ENCODE data around the gene KLHL24. TPM values are rescaled to one million over a fixed set of nuclear protein-coding genes. Genes with fewer than 3 reads are reported as not detected.

Gene KLHL24
- total and polyA plus RNA-seq, 3 donors from 2014 or later, result 17.1 to 56.5 (median 44.6) TPM

GRCh38 chr3:183695569-183696364 lies 60.3 kb downstream of the KLHL24 start:
- intact Hi-C loops (cut with DNase I; ENCODE audit: low total_unique reads), result no loop called here
- no peak overlapping the region for H3K4me3 ChIP-seq
- DNase-seq, result no peak
- no peak overlapping the region for H3K27ac ChIP-seq
- no peaks in the 10 kb centered on the region for H3K4me1 ChIP-seq
- H3K27me3 ChIP-seq, result no peaks in the 10 kb centered on the region
- no peaks in the 10 kb centered on the region for H3K36me3 ChIP-seq (ENCODE audit: low read depth, missing control alignments)
- 79 to 92% methylated on average over 7 of the region's 7 CpGs for WGBS, 2 donors
- TF ChIP-seq CTCF (IDR thresholded peaks at IDR 0.05), result no peak
- TF ChIP-seq POLR2A (IDR thresholded peaks at IDR 0.05), result no peak
- H3K9me3 ChIP-seq, result no peaks in the 10 kb centered on the region

- intact Hi-C loops (cut with DNase I; ENCODE audit: low total_unique reads), result no loop called here
- DNase-seq, result no peak
- Histone ChIP-seq H3K27me3 (no peaks in the 10 kb centered on the region), H3K36me3 (ENCODE audit: low read depth, missing control alignments) (no peaks in the 10 kb centered on the region), H3K9me3 (no peaks in the 10 kb centered on the region), H3K27ac (peak overlapping the region in 1 of 2 donors; percentile 94), H3K4me3 (peak overlapping the region; percentile 93), H3K4me1 (no peaks in the 10 kb centered on the region)
- whole genome bisulfite sequencing, 2 donors, result 18 to 29% methylated on average over 4 of the region's 4 CpGs
- TF ChIP-seq CTCF (IDR thresholded peaks at IDR 0.05) (peak in 1 of 3 experiments; percentile 15), POLR2A (IDR thresholded peaks at IDR 0.05) (no peak)
Observed at GRCh38 chr3:183697123-183697609, 61.7 kb downstream of the KLHL24 start.

- intact Hi-C loops (cut with DNase I; ENCODE audit: low total_unique reads), result no loop called here
- Histone ChIP-seq H3K27me3 (no peaks in the 10 kb centered on the region), H3K9me3 (no peaks in the 10 kb centered on the region), H3K4me3 (peak within 1 kb of the TSS; percentile 93), H3K27ac (peak within 1 kb of the TSS; percentile 94 to 96), H3K4me1 (no peaks in the 10 kb centered on the region), H3K36me3 (ENCODE audit: low read depth, missing control alignments) (no peaks in the 10 kb centered on the region)
- 1% methylated on average over 15 to 63 of the region's 89 CpGs for WGBS, 2 donors
- TF ChIP-seq CTCF (IDR thresholded peaks at IDR 0.05) (no peak), POLR2A (IDR thresholded peaks at IDR 0.05) (no peak)
- peak; percentile 75 for DNase-seq
Observed at GRCh38 chr3:183697610-183698317, 62.3 kb downstream of the KLHL24 start, which contains the start of gene YEATS2. Gene YEATS2 (plus strand): TSS chr3:183697797. CDS start chr3:183715163, 17,366 bp downstream.

GRCh38 chr3:183698318-183698751 lies 62.9 kb downstream of the KLHL24 start:
- intact Hi-C loops (cut with DNase I; ENCODE audit: low total_unique reads), result no loop called here
- WGBS, 2 donors, result 0 to 1% methylated on average over 11 to 13 of the region's 13 CpGs

More at GRCh38 chr3:183698318-183698751, 62.9 kb downstream of the KLHL24 start:
- Histone ChIP-seq H3K27ac (peak overlapping the region; percentile 94 to 96), H3K36me3 (ENCODE audit: low read depth, missing control alignments) (no peaks in the 10 kb centered on the region), H3K27me3 (no peaks in the 10 kb centered on the region), H3K9me3 (no peaks in the 10 kb centered on the region), H3K4me1 (no peaks in the 10 kb centered on the region), H3K4me3 (peak overlapping the region; percentile 93)
- peak; percentile 25 for DNase-seq
- no peak for TF ChIP-seq CTCF (IDR thresholded peaks at IDR 0.05)
- no peak for TF ChIP-seq POLR2A (IDR thresholded peaks at IDR 0.05)

Data from testis (tissue), 3 donors.